PC-3 (cell line): ENCODE results near the gene PLEKHB1.

Experiments used
- CTCF ChIP-seq: fragments of 300-600 bp; sonication (generic); conservative IDR thresholded peaks from 2 replicates; pipeline ENCODE4 v1.5.1; 2017; ENCODE audit warnings: antibody characterized with exemption, low read depth, mild to moderate bottlenecking, low read length
- EZH2phosphoT487 ChIP-seq: fragments of 300-600 bp; sonication (generic); IDR thresholded peaks from 2 replicates; pipeline ENCODE4 v1.6.1; 2018; ENCODE audit warnings: mild to moderate bottlenecking, antibody characterized with exemption, low read length, borderline replicate concordance

GRCh38 chr11:73633999-73634398, 12.4 kb upstream of the PLEKHB1 start:
- no peak for TF ChIP-seq CTCF
- no peak for TF ChIP-seq EZH2phosphoT487
